Skin epidermis (tissue), 12 donors: ENCODE data around the gene SH3TC1.

ENCODE experiments used
- H3K27ac ChIP-seq, 21 experiments: fragments of 200-600 bp; sonication (generic) in 11 of 21; one replicate each; pipeline ENCODE4 v1.5.0; 2020; ENCODE audit warnings: mild to moderate bottlenecking in 3 of 21, inconsistent platforms in 2 of 21, moderate library complexity in 2 of 21
- H3K4me3 ChIP-seq, 7 experiments: fragments of 200-600 bp; sonication (generic) in 2 of 7; one replicate each; pipeline ENCODE4 v1.5.0; 2020; ENCODE audit warnings: inconsistent platforms in 2 of 7, mild to moderate bottlenecking in 2 of 7, moderate library complexity in 1 of 7

The SH3TC1 gene

DNA sequence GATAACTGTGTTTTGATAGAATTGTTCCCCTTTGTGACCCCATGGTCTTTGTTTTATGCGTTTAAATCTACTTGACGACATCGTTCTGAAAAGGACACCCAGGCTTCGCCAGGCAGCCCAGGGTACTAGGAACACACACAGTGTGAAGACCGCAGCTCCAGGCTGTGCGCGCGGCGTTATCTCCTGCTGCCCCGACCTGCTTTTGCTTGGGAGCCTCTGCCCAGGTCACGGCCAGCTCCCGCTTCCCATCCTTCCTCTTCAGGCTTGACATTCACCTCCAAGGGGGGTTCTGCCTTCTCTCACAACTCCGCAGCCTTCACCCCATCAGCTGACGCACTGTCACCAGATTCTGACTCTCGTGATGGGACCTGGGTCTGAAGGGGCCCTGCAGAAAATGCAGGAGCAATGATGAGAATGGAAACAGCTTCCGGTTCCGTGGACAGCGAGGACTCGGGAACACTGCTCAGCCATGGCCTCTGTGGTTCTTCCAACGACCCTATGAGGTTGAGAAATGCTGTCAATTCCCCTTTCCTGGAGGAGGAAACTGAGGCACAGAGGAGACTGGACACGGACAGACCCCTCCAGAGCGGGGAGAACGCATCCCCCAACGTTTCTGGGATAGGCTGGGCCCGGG lies 69.9 kb downstream of the SH3TC1 start:
- H3K4me3 ChIP-seq: peak overlapping the region in 2 of 7 experiments; percentile 27 to 36
- H3K27ac ChIP-seq: peak overlapping the region in 9 of 21 experiments; percentile 15 to 77 (median 46)

DNA sequence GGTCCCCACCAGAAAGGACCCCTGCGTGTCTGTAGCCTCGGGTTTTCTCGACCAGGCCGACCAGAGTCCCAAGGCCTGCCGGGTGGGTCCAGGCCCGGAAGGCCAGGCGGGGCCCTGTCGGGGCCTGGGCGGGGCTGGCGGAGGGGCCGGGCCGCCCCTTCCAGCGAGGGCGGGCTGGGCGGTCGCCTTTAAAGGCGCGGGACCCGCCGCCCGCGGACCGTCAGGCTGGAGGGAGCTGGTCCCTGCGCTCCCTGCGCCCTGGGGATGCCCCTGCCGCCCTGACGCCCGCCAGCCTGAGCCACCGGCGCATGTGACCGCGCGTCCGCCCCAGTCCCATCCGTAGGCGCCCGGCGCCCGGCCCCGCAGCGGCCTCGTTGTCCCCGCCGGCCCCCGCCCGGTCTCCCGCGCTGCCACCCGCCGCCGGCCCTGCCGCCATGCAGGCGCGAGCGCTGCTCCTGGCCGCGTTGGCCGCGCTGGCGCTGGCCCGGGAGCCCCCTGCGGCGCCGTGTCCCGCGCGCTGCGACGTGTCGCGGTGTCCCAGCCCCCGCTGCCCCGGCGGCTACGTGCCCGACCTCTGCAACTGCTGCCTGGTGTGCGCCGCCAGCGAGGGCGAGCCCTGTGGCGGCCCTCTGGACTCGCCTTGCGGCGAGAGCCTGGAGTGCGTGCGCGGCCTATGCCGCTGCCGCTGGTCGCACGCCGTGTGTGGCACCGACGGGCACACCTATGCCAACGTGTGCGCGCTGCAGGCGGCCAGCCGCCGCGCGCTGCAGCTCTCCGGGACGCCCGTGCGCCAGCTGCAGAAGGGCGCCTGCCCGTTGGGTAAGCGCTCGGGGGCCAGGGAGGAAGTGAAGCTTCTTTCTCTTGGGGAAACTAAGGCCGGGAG lies 70.7 kb downstream of the SH3TC1 start, which contains the start of gene HTRA3:
Gene HTRA3 (plus strand): TSS at position 220 of the 883 bp plus-strand sequence. CDS start 215 bp downstream, at position 435.
- Histone ChIP-seq H3K4me3 (peak within 1 kb of the TSS; percentile 2 to 43 (median 25)), H3K27ac (peak within 1 kb of the TSS in 14 of 21 experiments; percentile 1 to 81 (median 46))

DNA sequence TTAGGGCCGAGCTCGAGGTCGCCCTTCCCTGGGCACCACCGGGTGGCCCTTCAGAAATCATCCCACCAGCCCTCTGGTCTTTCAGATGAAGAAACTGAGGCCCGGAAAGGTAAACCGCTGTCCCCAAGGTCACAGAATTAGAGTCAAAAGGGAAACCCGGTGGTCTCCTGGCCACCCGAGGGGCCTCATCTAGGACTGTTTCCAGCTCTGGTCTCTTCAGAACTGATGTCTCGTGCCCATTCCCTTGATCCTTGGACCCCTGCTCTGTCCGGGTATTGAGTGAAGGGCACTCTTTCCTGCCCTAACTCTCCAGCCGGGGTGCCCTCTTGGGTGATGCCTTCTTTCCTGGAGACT lies 71.3 kb downstream of the SH3TC1 start:
- H3K27ac ChIP-seq: peak overlapping the region in 10 of 21 experiments; percentile 1 to 81 (median 47)
- peak overlapping the region; percentile 2 to 43 (median 25) for H3K4me3 ChIP-seq

DNA sequence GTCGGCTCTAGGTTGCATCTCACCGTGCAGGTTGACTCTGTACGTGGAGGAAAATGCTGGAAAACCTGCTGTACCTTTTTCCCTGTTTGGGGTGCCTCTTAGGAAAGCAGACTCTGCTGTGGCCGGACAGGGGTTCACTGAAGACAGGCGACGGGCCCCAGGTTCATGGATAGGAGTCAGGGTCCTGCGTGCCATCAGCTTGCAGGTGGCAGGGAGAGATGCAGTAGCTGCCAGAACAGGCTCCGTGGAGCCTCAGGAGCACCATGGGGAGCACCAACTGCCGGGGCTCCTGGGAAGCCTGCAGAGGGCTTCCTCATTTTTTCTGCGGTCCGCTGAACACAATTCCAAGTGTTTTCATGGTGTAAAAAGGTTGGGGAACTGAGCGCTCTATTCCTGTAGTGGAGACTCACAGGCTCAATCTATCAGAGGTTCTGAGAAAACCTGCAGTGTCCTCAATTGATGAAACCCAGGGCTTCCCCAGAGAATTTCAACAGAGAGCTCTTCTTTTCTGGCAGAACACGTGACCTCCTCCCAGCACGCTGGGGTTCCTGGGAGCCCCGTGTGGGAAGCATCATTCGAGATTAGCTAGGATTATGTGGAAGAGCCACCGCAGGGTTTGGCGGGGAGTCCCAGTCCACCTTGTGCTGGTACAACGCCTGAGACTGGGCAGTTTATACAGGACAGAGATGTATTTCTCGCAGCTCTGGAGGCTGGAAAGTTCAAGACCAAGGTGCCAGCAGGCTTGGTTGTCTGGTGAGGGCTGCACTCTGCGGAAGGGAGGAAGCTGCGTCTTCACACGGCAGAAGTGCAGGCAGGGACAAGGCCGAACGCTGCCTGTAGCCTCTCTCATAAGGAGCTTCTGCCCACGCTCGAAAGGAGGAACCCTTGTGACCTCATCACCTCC lies 72.1 kb downstream of the SH3TC1 start:
- H3K27ac ChIP-seq: peak overlapping the region in 7 of 21 experiments; percentile 6 to 81 (median 67)
- H3K4me3 ChIP-seq: peak overlapping the region in 5 of 7 experiments; percentile 6 to 43 (median 25)

DNA sequence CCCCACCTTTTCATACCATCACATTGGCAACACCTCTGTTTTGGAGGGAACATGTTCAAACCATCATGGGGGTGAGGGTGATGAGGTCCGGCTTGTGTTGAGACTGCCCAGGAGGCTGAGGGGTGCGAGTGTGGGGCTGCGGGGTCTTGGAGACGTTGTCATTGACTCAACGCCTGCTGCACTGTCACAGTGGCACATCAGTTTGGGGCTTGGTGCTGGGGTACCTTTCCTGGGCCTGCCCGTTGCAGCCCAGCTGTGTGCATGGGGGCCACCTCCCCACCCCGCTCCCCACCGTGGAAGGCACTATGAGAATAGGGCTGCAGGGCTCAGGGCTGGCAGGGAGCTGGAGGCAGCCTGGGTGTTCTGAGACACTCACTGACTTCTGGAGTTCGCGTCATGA lies 72.7 kb downstream of the SH3TC1 start:
- H3K4me3 ChIP-seq: peak overlapping the region in 1 of 7 experiments; percentile 43
- H3K27ac ChIP-seq: peak overlapping the region in 5 of 21 experiments; percentile 0 to 81 (median 70)

DNA sequence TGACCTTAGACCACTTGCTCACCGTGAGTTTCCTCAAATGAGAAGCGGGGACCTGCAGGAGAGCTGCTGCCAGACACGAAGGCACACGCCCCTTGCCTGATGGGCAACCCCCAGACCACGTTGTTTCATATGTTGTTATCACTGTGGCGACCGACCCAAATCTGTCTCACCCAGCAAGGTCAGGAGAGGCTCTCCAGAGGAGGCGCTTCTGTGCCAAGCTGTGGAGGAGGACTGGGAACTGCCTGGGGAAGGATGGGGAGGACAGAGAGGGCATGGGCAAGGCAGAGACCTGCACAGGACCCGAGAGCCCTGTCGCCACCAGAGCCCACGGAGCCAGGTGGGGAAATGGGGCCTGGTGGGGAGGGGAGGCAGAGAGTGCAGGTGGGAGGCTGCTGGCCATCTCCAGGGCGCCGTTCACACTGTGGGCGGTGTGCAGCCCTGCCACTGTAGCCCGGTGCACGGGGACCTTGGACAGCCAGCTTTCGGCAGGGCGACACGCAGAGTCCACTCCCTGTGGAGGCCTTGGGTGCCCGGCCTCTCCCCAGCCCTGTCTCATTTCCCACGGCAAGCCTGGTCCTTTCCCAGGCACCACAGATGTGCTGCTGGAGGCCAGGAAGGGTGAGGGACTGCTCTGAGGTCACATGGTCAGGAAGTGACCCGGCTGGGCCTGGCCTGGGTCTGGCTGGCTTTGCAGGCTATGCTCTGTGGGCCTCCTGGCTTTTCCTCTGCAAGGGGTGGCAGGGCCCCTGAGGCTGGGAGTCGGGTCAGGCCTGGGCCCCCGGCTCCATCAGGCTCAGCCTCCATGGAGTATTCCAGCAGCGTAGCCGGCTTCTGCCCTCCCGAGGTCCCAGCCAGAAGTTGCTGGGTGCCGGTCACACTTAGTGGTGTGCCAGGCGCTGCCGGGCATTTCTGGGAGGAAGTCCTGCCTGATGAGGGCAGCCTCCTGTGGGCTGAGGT lies 73.7 kb downstream of the SH3TC1 start:
- peak overlapping the region in 6 of 21 experiments; percentile 4 to 81 (median 56) for H3K27ac ChIP-seq

DNA sequence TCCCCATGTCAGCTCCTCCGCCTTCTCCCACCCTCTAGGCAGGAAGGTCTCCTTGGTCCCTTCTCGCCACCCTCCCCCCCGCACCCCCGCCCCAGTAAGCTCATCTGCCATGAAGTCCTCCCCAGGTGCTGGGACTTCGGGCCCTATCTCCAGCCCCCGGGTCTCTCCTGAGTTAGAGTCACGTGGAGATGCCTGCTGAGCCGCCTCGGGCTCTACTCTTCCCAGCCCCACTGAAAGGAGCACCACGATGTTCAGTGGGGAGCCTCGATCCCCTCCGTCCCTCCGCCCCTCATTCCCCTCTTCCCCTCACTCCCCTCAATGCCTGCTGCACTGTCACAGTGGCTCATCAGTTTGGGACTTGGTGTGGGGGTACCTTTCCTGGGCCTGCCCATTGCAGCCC lies 74.4 kb downstream of the SH3TC1 start:
- H3K27ac ChIP-seq: peak overlapping the region in 6 of 21 experiments; percentile 4 to 81 (median 56)
- no peak overlapping the region for H3K4me3 ChIP-seq

More for the DNA sequence above, 73.7 kb downstream of the SH3TC1 start:
- H3K4me3 ChIP-seq: no peak overlapping the region

DNA sequence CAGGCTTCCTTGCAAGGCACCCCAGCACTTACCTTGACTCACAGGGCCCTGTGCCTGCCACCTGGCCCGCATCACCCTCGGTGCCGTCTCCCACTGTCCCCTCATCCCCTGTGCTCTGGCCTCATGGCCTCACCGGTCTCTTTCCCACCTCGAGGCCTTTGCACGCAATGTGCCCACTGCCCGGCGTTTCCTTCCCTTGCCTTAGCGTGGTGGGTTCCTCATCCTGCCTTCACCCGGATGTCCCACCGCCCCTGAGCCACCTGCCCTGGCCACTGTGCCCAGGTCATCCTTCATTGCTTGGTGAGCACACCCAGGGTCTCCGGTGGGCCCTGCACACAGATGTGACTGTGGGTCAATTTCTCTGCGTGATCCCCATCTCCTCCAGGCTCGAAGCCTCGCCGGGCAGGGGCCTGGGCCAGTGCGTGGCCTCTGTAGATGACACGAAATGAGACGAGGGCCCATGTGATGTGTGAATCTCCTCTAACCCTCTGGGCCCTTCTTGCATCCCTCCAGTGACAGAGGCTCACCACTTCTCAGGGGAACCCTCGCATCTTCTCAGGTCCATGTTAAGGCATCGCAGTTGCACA lies 75.1 kb downstream of the SH3TC1 start:
- peak overlapping the region in 5 of 21 experiments; percentile 5 to 81 (median 54) for H3K27ac ChIP-seq
- no peak overlapping the region for H3K4me3 ChIP-seq

DNA sequence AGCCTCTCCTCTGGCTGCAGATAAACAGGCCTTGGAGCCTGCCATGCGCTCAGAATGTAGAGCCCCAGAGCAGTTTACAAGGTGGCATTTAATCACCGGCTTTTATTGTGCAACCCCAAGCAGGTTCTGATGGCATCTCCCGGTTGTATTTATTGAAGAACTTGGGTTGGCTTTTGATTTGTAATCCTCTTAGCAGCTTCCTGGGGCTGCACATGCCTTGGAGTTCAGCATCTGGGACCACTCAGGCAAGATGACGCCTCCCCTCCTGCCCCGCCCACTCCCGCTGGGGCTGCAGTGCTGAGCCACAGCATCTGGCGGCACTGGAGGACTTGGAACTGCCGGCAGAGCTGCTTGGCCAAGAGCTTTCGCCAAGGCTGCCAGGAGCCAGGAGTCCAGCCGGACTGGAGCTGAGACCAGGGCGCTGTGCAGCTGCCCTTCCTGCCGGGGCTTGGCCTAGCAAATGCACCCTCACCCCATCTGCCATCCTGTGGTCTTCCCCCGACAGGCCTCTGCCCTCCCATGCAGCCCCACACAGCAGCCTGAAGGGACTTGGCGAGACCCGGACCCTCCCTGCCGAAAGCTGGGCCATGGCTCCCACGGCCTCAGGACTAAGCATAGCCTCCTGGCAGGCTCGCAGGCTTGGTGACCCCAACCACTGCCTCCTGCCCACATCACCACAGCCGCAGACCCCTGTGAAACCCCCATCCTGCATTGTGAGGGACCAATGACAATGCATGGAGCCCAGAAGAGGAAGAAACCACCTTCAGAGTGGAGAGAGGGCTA lies 75.9 kb downstream of the SH3TC1 start:
- no peak overlapping the region for H3K4me3 ChIP-seq
- peak overlapping the region in 5 of 21 experiments; percentile 5 to 54 (median 26) for H3K27ac ChIP-seq

DNA sequence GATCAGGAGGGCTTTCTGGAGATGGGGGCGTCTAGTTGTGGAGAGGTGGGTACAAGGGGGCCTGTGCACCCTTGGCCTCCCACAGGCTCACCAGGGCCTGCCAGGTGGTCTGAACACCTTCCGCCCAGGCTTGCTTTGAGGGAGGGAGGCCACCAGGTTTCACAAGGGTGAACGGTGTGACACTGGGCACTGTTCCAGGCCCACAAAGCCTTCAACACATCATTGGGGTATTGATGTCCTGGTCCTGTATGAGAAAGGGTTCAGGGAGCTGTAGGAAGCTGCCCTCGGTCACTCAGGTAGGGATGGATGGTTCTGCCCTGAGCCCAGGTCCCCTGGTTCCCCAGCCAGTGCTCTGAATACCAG lies 76.4 kb downstream of the SH3TC1 start:
- no peak overlapping the region for H3K4me3 ChIP-seq
- H3K27ac ChIP-seq: peak overlapping the region in 3 of 21 experiments; percentile 5 to 26 (median 7)

DNA sequence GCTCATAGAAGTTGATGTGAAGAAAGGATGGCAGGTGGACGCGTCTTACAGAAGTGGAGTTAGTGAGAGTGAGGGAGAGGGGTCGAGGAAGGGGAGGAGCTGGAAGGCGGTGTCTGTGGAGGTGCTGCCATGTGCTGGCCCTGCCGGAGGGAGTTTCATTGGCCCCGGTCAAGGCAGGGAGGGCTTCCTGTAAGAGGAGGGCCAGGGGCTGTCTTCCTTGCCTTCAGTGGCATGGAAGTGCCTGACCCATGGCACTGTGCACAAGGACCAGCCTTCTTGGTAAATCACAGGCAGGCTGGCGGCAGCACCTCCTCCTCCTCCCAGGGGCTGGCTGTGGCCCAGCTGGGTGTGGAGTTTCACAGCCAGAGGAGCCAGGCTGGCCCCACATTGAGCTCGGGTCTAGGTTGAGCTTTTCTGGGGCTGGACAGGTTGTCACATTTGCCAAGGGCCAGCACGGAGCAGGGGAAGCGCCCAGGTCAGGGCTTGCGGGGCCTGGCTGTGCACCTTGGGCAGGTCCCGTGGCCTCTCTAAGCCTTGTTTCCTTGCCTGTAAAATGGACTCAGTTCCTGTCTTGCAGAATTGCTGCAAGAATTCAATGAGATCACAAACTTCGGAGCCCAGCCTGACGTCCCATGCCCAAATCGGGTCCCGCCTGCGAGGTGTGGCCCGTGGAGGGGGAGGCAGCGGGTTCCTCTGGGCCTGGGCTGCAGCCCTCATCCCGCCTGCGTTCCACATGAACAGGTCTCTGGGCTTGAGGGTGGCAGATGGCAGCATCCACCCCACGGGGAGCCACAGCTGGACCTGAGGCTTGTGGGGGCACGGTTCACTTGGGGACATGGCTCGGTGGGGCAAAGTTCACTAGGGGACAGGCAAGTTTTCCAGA lies 77.5 kb downstream of the SH3TC1 start:
- Histone ChIP-seq H3K4me3 (no peak overlapping the region), H3K27ac (peak overlapping the region in 5 of 21 experiments; percentile 4 to 38 (median 20))

DNA sequence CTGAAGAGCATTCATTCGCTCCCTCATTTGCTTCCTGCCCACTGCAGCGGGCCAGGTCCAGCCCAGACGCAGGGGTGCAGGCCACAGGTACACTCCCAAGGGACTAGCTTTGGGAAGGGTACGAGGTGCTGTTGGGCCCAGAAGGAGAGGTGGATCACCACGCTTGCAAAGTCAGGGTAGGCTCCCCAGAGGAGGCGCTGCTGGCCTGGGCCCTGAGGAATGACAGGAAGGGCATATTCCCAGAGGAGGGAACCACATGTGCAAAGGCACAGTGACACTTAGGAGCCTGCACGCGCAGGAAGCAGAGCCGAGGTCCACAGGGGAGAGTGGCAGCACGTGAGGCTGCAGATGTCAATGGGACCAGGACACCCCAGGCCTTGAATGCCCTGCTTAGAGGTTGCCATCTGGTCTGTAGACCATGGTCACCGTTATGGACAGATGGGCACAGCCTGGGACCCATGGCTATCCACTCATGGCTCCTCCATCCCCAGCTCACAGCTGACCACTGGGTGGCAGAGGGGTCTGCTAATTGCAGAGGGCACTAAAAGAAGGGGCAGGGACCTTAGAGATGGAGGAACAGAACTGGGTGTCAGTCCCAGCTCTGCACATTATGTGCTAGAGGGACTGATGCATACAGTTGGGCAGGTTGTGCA lies 78.4 kb downstream of the SH3TC1 start:
- peak overlapping the region in 10 of 21 experiments; percentile 4 to 67 (median 42) for H3K27ac ChIP-seq
- no peak overlapping the region for H3K4me3 ChIP-seq

DNA sequence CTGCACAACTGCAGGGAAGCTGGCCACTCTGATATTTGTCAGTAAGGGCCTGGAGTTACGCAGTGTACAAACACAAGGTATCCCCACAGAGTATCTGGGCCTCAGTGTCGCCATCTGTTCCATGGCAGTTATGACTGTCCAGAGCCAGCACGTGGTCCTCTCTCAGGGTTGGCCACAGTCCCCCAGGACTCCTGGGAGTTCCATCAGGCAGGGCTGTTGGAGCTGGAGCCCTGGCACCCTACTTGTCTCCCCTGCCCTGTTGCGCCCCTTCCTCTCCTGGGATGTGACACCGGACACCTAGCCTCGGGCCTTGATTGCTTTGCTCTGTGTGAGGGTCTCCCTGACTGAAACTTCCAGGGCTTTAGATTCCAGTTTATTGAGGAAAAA lies 78.9 kb downstream of the SH3TC1 start:
- Histone ChIP-seq H3K27ac (peak overlapping the region in 10 of 21 experiments; percentile 4 to 67 (median 42)), H3K4me3 (no peak overlapping the region)

DNA sequence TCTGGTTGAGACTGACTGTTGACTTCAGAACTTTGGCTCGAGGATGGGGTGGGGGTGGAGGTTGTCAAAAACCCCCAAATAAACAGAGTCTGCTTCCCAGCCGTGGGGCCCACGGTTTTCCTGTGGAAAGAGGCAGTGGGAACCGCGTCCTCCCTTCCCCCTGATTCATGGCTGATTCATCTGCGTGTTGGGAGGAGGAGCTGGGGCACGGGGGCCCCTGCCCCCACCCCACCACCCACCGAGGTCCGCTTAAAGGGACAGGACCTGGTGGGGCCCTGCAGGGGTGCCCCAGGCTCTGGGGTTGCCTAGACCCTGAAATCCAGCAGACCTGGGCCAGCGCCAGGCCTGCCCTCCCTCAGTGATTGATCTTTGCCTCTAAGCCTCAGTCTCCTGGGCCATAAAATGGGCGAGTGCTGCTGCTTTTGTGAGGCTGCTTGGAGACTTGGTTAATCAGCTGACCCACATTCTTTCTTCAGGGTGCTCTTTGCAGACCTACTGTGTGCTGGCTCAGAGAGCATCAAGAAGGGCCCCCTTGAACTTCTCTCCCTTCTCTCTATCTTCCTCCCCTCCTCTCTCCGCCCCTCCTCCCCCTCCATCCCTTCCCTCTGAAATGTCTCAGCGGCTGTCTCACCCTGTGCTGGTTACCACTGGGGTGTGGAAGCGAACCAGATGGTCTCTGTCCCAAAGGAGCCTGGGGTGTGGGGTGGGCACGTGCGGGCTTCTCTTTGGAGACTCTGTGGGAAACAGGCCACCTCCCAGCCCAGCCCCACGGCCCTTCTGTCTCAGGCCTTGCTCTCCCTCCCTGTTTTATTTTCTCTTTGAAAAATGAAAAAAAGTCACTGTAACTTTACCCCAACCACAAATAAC lies 79.6 kb downstream of the SH3TC1 start:
- peak overlapping the region in 9 of 21 experiments; percentile 7 to 67 (median 50) for H3K27ac ChIP-seq
- H3K4me3 ChIP-seq: no peak overlapping the region
